Tibial nerve (tissue), 4 donors: ENCODE data around the gene HOXA2. TPM values are rescaled to one million over a fixed set of nuclear protein-coding genes. Genes with fewer than 3 reads are reported as not detected.

ENCODE experiments used
- DNase-seq, 2 donors: peaks; one replicate each; pipeline ENCODE4 v3.0.0-alpha.2; 2019; ENCODE audit warnings: low spot score in 2 of 2
- H3K27ac ChIP-seq, 4 donors: fragments of 200-600 bp; sonication (generic) in 3 of 4; one replicate each; pipeline ENCODE4 v1.5.1; 2017 to 2019; ENCODE audit warnings: mild to moderate bottlenecking in 1 of 4
- H3K27me3 ChIP-seq, 2 donors: fragments of 200-600 bp; sonication (generic) in 1 of 2; one replicate each; pipeline versions ENCODE4 v1.5.1 to v1.6.0; 2017 to 2019
- H3K36me3 ChIP-seq, 3 donors: fragments of 200-600 bp; sonication (generic); one replicate each; pipeline ENCODE4 v1.5.1; 2018 to 2019
- H3K4me1 ChIP-seq, 4 donors: fragments of 200-600 bp; sonication (generic) in 3 of 4; one replicate each; pipeline ENCODE4 v1.5.1; 2017 to 2019
- H3K4me3 ChIP-seq, 4 donors: fragments of 200-600 bp; sonication (generic) in 3 of 4; one replicate each; pipeline ENCODE4 v1.5.1; 2017 to 2019; ENCODE audit warnings: mild to moderate bottlenecking in 1 of 4, moderate library complexity in 1 of 4
- H3K9me3 ChIP-seq, 4 donors: fragments of 200-600 bp; sonication (generic) in 3 of 4; one replicate each; pipeline ENCODE4 v1.5.1; 2017 to 2019
- EP300 ChIP-seq, 2 donors: sonication (generic); formaldehyde crosslinking; IDR thresholded peaks; one replicate each; pipeline ENCODE4 v1.6.1; 2017; ENCODE audit warnings: antibody characterized with exemption in 2 of 2, mild to moderate bottlenecking in 1 of 2
- POLR2A ChIP-seq, 2 donors: fragments of 450-650 bp; IDR thresholded peaks; one replicate each; pipeline ENCODE4 v1.6.1; 2017; ENCODE audit warnings: antibody characterized with exemption in 2 of 2, mild to moderate bottlenecking in 2 of 2, moderate library complexity in 2 of 2
- WGBS, 2 donors: methylation state at CpG; one replicate each; pipeline ENCODE4 v1.1.5; 2018; 5-methylcytosine and 5-hydroxymethylcytosine counted together
- total RNA-seq, 4 donors: library from RNA; depleted of rRNA; stranded (reverse); fragments of >200 nt; gene quantifications; one replicate each; pipeline ENCODE4 v1.1.0, GENCODE V29; 2016
- TF ChIP-seq, protein P1 (sequence below), 5 experiments: fragments of 200-600 bp in 3 of 5; fragments of 450-650 bp in 2 of 5; sonication (generic) in 3 of 5; IDR thresholded peaks; one replicate each; pipeline ENCODE4 v1.5.1; 2016 to 2019; ENCODE audit warnings: antibody characterized with exemption in 5 of 5, mild to moderate bottlenecking in 3 of 5, moderate library complexity in 2 of 5

The HOXA2 gene
- total RNA-seq, 4 donors from 2014 or later, result 2.5 to 5.9 (median 5.2) TPM

DNA sequence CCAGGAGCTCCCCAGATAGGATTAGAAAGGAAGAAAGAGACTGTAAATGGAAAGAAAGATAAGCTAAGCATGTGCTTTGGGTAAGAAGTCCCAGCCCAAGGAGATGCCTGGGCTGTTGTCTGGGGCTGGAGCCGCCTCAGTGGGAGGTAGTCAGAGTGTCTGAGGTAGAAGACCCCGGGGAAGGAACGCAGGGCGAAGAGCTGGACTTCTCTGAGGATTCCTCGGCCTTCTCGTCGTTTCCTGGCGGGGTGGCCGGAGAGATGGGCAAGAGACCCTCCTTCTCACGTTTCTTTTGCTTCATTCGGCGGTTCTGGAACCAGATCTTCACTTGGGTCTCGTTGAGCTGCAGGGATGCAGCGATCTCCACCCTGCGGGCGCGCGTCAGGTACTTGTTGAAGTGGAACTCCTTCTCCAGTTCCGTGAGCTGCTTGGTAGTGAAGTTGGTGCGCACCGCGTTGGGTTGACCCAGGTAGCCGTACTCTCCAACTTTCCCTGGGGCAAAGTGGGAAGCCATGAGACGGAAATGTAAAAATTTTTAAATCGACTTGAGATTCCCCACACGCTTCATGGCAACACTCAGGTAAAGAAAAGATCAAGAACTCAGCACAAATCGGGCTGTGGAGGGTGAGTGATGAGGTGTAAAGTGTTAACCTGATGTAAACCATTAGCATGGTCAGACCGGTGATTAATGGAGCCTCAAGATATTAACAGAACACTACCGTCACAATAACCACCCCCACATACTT lies 8.0 kb downstream of the HOXA2 start:
- no peak for DNase-seq
- Histone ChIP-seq H3K36me3 (no peaks in the 10 kb centered on the region), H3K9me3 (no peaks in the 10 kb centered on the region), H3K4me1 (peaks cover 0 to 53% (median 7%) of the 10 kb centered on the region in 4 donors), H3K27ac (no peak overlapping the region), H3K27me3 (peaks cover 0 to 74% of the 10 kb centered on the region in 2 donors), H3K4me3 (no peak overlapping the region)
- WGBS, 2 donors, result 67 to 80% methylated on average over 29 of the region's 29 CpGs
- TF ChIP-seq, protein P1, sequence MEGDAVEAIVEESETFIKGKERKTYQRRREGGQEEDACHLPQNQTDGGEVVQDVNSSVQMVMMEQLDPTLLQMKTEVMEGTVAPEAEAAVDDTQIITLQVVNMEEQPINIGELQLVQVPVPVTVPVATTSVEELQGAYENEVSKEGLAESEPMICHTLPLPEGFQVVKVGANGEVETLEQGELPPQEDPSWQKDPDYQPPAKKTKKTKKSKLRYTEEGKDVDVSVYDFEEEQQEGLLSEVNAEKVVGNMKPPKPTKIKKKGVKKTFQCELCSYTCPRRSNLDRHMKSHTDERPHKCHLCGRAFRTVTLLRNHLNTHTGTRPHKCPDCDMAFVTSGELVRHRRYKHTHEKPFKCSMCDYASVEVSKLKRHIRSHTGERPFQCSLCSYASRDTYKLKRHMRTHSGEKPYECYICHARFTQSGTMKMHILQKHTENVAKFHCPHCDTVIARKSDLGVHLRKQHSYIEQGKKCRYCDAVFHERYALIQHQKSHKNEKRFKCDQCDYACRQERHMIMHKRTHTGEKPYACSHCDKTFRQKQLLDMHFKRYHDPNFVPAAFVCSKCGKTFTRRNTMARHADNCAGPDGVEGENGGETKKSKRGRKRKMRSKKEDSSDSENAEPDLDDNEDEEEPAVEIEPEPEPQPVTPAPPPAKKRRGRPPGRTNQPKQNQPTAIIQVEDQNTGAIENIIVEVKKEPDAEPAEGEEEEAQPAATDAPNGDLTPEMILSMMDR (IDR thresholded peaks at IDR 0.05), result no peak
- TF ChIP-seq POLR2A (IDR thresholded peaks at IDR 0.05) (no peak), EP300 (IDR thresholded peaks at IDR 0.05) (no peak)

DNA sequence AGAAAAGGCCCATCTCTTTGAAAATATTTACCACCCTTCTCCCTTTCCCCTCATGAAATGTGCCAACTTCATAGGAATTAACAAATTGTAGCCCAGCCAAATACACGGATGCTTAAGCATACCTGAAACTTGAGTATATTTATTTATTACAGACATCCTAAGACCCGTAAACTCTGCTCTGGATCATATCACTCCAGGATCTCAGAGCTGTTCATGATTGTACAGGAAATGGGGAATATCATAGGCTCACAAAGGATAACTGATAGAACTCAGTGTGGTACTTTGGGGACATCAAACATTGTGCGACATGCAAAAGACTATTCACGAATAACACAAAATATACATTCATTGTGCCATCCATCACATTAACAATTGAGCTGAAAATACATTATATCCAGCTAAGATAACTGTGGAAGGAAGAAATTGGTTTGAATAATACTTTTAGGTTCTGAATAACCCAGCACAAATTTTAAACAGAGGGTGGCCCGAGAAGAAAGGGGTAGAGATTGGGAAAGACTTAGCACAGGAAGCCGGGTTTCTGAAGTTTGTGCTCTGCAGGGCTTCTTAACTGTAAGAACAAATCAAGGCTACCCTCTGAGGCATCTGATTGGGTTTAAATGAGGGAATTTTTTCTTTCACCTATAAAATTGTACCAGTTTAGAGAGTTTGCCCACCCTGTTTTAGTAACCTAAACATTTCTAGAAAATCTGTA lies 9.1 kb downstream of the HOXA2 start:
- H3K27me3 ChIP-seq, result peaks cover 0 to 75% of the 10 kb centered on the region in 2 donors
- H3K4me3 ChIP-seq, result no peak overlapping the region
- H3K9me3 ChIP-seq, result peaks cover 0 to 1% (median 0%) of the 10 kb centered on the region in 4 donors
- peaks cover 0 to 42% (median 7%) of the 10 kb centered on the region in 4 donors for H3K4me1 ChIP-seq
- no peak for DNase-seq
- no peak overlapping the region for H3K27ac ChIP-seq
- H3K36me3 ChIP-seq, result no peaks in the 10 kb centered on the region
- TF ChIP-seq POLR2A (IDR thresholded peaks at IDR 0.05) (no peak), EP300 (IDR thresholded peaks at IDR 0.05) (no peak)
- TF ChIP-seq, protein P1 (IDR thresholded peaks at IDR 0.05), result no peak
- WGBS, 2 donors, result 74 to 76% methylated on average over 6 of the region's 6 CpGs

DNA sequence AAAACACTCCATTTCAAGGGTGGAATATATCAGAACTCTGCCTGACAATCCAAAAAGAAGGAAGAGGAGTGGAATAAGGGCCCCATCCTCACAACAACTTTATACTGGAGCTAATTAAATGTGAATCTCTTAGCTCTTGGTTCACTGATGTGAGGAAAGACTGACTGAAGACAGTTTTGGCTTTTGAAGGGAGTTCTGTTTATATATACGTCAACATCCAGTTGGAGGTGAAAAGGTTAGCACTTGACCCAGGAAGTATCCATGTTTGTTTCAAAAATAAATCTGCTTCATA lies 9.7 kb downstream of the HOXA2 start:
- H3K27me3 ChIP-seq, result peaks cover 0 to 75% of the 10 kb centered on the region in 2 donors
- H3K9me3 ChIP-seq, result peaks cover 0 to 6% (median 0%) of the 10 kb centered on the region in 4 donors
- no peak overlapping the region for H3K4me3 ChIP-seq
- 57 to 63% methylated on average over 1 of the region's 1 CpG for WGBS, 2 donors
- TF ChIP-seq EP300 (IDR thresholded peaks at IDR 0.05) (no peak), POLR2A (IDR thresholded peaks at IDR 0.05) (no peak)
- TF ChIP-seq, protein P1 (IDR thresholded peaks at IDR 0.05), result no peak
- no peak overlapping the region for H3K27ac ChIP-seq
- peaks cover 0 to 42% (median 1%) of the 10 kb centered on the region in 4 donors for H3K4me1 ChIP-seq
- DNase-seq, result no peak
- H3K36me3 ChIP-seq, result no peaks in the 10 kb centered on the region

DNA sequence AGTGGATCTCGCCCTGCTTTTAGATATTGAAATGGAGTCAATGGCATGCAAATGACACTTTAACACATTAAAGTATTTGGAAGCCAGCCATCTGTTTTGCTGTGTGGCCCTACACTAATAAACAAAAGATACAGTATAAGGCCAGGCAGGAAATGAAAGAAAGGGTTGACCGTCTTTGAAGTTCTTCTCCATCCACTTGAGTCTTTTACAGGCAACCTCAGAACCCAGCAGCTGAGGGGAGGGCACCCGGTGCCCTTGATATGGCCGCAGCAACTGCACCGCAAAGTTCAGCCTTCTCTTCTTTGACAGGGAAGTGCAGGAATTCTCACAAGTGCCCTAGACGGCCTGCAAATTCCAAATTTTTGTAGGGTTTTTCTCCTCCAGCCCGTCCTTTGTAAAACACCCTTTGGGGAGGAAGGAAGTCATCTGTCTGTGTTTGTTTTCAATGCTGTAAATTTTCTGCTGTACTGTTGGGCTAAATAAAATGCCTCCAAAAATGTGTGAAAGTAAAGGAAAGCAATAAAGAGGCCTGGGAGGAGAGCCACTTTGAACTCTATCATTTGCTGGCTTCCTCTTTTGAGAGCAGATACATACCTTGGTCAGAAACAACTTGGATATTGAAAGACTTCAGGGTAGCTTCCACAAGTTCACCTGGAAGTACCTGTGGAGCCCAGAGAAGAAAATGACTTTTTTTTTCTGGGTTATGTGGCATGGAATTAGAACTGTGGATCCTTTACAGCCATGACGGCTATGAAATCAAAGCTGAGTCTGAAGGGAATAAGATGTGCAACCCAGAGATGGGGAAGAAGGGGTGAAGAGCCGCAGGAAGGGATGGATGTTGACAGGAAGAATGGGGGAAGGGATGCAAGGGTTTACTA lies 10.3 kb downstream of the HOXA2 start:
- Histone ChIP-seq H3K4me3 (no peak overlapping the region), H3K36me3 (no peaks in the 10 kb centered on the region), H3K27me3 (peaks cover 0 to 75% of the 10 kb centered on the region in 2 donors), H3K9me3 (peaks cover 0 to 11% (median 0%) of the 10 kb centered on the region in 4 donors), H3K27ac (no peak overlapping the region), H3K4me1 (peaks cover 0 to 36% (median 0%) of the 10 kb centered on the region in 4 donors)
- DNase-seq, result no peak
- TF ChIP-seq POLR2A (IDR thresholded peaks at IDR 0.05) (no peak), EP300 (IDR thresholded peaks at IDR 0.05) (no peak)
- TF ChIP-seq, protein P1 (IDR thresholded peaks at IDR 0.05), result no peak
- WGBS, 2 donors, result 70 to 73% methylated on average over 9 of the region's 9 CpGs
